ENCODE results near the gene CTNNBL1. TPM values are rescaled to one million over a fixed set of nuclear protein-coding genes. Genes with fewer than 3 reads are reported as not detected.

The CTNNBL1 gene
- total and polyA plus RNA-seq, 2 donors (not counting 3 experiments of a cell fraction or from before 2014, with no cell fraction given): 20.8 to 60.2 TPM

DNA sequence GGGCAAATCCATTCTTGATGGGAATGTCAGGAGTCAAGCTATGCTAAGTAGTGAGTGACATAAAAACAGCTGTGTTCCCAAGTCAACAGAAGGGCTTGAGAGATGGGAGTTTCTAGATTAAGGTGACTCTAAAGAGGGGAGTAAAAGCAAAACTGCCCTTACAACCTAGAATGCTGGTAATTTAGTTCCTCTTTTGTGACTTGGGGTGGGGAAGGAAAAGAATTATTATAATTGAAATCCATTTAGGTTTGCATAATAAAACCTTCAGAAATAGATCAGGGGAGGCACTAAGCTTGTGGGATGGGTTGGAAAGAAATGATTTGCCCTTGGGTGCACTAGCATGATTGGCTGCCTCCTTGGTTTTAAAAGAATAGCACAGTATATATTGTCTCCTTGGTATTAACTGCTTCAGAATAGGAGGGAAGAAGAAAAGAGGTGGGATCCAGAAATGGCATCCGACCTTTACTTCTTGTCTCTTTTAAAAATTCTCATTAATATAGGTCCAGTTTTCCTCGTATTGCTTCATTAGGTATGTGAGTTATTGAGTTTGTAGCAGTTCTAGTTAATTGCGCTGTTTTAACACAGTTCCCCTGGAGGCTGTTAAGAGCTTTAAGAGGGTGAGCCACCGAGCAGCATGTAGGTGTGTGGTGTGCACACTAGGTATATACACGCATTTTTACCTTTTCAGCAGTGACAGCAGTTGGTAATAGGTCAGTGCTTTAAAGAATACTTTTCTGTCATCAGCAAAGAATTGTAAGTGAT lies 113.8 kb downstream of the CTNNBL1 start:
- BruUV-seq (replicated peaks): no TSS peak
- DNase-seq (ENCODE audit: low read depth, low spot score) (no peak), FAIRE-seq (no peak)
- no peak overlapping the region for H3K27ac ChIP-seq (ENCODE audit: insufficient read depth, low read depth, low read length)
- dilution Hi-C loops (cut with MboI; ENCODE audit: extremely low pct_ligation_motif_present, low sequenced_read_pairs): no loop called here
- CTCF ChIA-PET: interaction anchor here (0.8 to 1.0 kb wide), 3 partner anchors 33 to 514 kb away, joined by 3 to 4 read pairs (median 3); no protein-coding TSS in a partner anchor
- H2AFZ ChIP-seq (ENCODE audit: low read depth, low read length): no peak overlapping the region
- no peaks in the 10 kb centered on the region for H3K9me3 ChIP-seq (replicated peaks; ENCODE audit: control insufficient read depth, insufficient read depth, low read length)
- intact Hi-C loops (cut with micrococcal nuclease): no loop called here
- no peak for TF ChIP-seq POLR2A (IDR thresholded peaks at IDR 0.05; ENCODE audit: low read depth, low read length)
- TF ChIP-seq FOS (IDR thresholded peaks at IDR 0.05; ENCODE audit: borderline replicate concordance, insufficient read depth, low read length): no peak
- no peak for TF ChIP-seq POLR2AphosphoS5 (IDR thresholded peaks at IDR 0.05; ENCODE audit: insufficient read depth, low read depth, low read length)
- no peak for TF ChIP-seq MYC (IDR thresholded peaks at IDR 0.05; ENCODE audit: low read depth, low read length)
- TF ChIP-seq JUN (IDR thresholded peaks at IDR 0.05; ENCODE audit: borderline replicate concordance, insufficient read depth, insufficient read length, low read depth): no peak
- no peak for TF ChIP-seq CTCF (IDR thresholded peaks at IDR 0.05; ENCODE audit: extremely low read depth in 1 of 2, insufficient read depth in 1 of 2, low read depth in 1 of 2, low read length in 2 of 2)
- no peak for TF ChIP-seq MAX (IDR thresholded peaks at IDR 0.05; ENCODE audit: insufficient read depth, insufficient read length)
- no peak for TF ChIP-seq EZH2 (IDR thresholded peaks at IDR 0.05; ENCODE audit: borderline replicate concordance, low read depth, low read length, severe bottlenecking)
- TF ChIP-seq GATA2 (IDR thresholded peaks at IDR 0.05; ENCODE audit: insufficient read depth, insufficient read length, low read depth, low read length): no peak
- H3K9ac ChIP-seq (replicated peaks; ENCODE audit: extremely low read depth, insufficient read depth, low read length): no peak overlapping the region
- peaks cover 0 to 6% of the 10 kb centered on the region in 2 experiments for H3K36me3 ChIP-seq (ENCODE audit: control insufficient read depth in 2 of 2, extremely low read depth in 1 of 2, insufficient read depth in 2 of 2, low read length in 2 of 2)
- H3K79me2 ChIP-seq (ENCODE audit: control insufficient read depth, insufficient read depth, low read length): no peaks in the 10 kb centered on the region
- no peak overlapping the region for H3K4me2 ChIP-seq (ENCODE audit: insufficient read depth, low read length)
- H4K20me1 ChIP-seq (replicated peaks; ENCODE audit: control insufficient read depth, extremely low read depth, insufficient read depth, low read length): no peaks in the 10 kb centered on the region
- H3K27me3 ChIP-seq (ENCODE audit: control insufficient read depth in 2 of 2, insufficient read depth in 2 of 2, low read length in 2 of 2): no peaks in the 10 kb centered on the region
- no peak overlapping the region for H3K4me3 ChIP-seq (replicated peaks in 1 of 3; ENCODE audit: insufficient read depth in 1 of 3, low read depth in 1 of 3, low read length in 3 of 3)
- H3K9me1 ChIP-seq (replicated peaks; ENCODE audit: control insufficient read depth, extremely low read depth, insufficient read depth, low read length): no peaks in the 10 kb centered on the region
- POLR2A ChIA-PET: no interaction called here
- H3K4me1 ChIP-seq (ENCODE audit: control insufficient read depth, extremely low read depth, insufficient read depth, low read length): no peaks in the 10 kb centered on the region
